ENCODE measurements around the gene SPDEF. TPM values are rescaled to one million over a fixed set of nuclear protein-coding genes. Genes with fewer than 3 reads are reported as not detected.

The SPDEF gene
- total RNA-seq, 6 experiments from 2014 or later: not detected

DNA sequence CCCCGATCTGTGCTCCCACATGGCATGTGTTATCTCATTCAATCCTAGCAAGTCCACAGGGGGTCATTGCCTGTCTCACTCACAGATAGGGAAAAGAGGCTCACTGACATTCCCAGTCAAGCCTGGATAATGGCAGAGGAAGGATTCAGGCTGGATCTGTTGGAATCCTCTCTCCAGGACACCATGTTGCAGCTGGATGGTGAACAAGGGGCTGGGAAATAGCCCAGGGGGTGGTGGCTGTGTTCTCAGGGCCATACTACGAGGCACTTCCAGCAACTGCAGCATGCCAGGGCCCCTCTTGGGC lies 5.0 kb upstream of the SPDEF start:
- TF ChIP-seq, protein P1, sequence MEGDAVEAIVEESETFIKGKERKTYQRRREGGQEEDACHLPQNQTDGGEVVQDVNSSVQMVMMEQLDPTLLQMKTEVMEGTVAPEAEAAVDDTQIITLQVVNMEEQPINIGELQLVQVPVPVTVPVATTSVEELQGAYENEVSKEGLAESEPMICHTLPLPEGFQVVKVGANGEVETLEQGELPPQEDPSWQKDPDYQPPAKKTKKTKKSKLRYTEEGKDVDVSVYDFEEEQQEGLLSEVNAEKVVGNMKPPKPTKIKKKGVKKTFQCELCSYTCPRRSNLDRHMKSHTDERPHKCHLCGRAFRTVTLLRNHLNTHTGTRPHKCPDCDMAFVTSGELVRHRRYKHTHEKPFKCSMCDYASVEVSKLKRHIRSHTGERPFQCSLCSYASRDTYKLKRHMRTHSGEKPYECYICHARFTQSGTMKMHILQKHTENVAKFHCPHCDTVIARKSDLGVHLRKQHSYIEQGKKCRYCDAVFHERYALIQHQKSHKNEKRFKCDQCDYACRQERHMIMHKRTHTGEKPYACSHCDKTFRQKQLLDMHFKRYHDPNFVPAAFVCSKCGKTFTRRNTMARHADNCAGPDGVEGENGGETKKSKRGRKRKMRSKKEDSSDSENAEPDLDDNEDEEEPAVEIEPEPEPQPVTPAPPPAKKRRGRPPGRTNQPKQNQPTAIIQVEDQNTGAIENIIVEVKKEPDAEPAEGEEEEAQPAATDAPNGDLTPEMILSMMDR (IDR thresholded peaks at IDR 0.05): no peak
- TF ChIP-seq POLR2A (IDR thresholded peaks at IDR 0.05): no peak

DNA sequence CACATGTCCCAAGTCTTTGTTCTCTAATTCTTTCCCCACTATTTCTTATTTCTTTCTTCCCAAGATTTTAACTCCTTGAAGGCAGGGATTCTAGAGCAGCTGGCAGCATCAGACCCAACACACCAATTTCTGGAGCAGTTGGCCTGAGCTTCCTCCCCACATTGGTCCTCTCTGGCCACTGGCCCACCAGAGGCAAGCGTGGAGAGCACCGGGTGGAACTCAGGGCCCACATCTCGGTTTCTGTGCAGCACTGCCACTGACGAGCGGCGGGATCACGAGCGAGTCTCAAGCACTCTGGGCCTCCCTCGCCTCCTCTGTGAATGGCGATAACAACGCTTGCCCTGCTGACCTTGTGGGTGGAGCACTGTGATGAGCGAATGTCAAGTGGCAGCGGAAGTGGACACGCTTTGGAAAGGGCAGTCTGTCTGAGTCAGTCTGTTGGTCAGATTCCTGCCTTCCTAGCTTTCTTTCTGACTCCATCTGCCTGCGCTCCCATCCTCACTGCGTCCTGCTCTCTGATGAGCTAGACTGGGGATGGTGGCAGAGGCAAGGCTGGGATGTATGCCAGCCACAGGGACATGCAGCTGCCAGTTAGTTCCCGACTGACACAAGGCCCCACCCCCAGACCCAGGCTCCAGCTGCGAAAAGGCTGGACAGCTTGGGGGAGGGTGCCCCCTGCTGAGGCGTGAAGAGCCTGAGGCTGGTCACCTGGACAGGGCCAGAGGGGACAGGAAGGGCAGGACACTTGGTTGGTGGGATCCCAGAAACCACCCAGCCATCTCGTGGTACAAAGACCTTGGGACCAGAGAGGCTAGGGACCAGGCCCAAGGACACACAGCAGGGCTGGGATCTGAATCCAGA lies 4.5 kb upstream of the SPDEF start:
- no peak for DNase-seq
- Histone ChIP-seq H3K27me3 (no peaks in the 10 kb centered on the region), H3K9me3 (no peaks in the 10 kb centered on the region), H3K4me1 (no peaks in the 10 kb centered on the region), H3K4me3 (no peak overlapping the region), H3K36me3 (no peaks in the 10 kb centered on the region), H3K27ac (no peak overlapping the region)
- ATAC-seq: peak in 1 of 4 donors; percentile 19
- WGBS (ENCODE audit: insufficient coverage, low coverage, low lambda C conversion rate, missing lambda C conversion rate): 32% methylated on average over 5 of the region's 20 CpGs
- TF ChIP-seq, protein P1 (IDR thresholded peaks at IDR 0.05): no peak
- TF ChIP-seq POLR2A (IDR thresholded peaks at IDR 0.05): no peak
- intact Hi-C loops (cut with DNase I): no loop called here

More for the DNA sequence above, 5.0 kb upstream of the SPDEF start:
- Histone ChIP-seq H3K4me1 (no peaks in the 10 kb centered on the region), H3K27me3 (no peaks in the 10 kb centered on the region), H3K27ac (no peak overlapping the region), H3K4me3 (no peak overlapping the region), H3K9me3 (no peaks in the 10 kb centered on the region), H3K36me3 (no peaks in the 10 kb centered on the region)
- WGBS (ENCODE audit: insufficient coverage, low coverage, low lambda C conversion rate, missing lambda C conversion rate): no CpG with 5 or more reads among the region's 2 CpGs
- DNase-seq: no peak
- no peak for ATAC-seq
- intact Hi-C loops (cut with DNase I): no loop called here

DNA sequence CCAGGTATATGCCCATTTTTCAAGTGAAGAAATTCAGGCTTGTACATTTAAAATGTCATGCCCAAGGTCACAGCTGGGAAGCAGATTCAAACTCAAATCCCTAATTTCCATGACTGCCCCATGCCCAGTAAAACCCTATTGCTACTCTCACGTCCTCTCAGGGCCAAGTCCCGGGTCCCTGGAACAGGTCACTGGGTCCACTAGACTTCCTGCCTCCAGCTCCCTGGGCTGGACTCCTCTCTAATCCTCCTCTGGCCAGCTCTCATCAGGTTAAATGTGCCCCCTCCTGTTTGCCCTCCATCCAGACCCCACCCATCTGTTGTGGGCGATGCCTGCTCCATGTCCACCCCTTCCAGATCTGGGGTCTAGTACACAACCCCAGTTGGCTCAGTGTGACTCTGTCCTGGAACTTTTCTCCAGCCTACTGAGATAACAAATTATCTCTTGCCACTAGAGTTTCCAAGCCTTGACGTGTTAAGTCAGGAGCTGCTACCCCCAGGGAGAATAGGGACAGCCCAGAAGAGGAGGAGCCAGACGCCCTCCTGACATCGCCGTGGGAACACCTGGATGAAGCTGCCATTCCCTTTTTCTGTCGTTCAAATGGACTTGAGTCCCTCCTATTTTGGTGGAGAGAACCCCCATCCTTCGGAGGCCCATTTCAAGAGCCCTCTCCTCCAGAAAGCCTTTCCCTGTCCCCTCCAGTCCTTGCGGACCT lies 3.7 kb upstream of the SPDEF start:
- Histone ChIP-seq H3K4me3 (no peak overlapping the region), H3K4me1 (no peaks in the 10 kb centered on the region), H3K9me3 (no peaks in the 10 kb centered on the region), H3K27me3 (no peaks in the 10 kb centered on the region), H3K27ac (no peak overlapping the region), H3K36me3 (no peaks in the 10 kb centered on the region)
- ATAC-seq (no peak), DNase-seq (no peak)
- WGBS (ENCODE audit: insufficient coverage, low coverage, low lambda C conversion rate, missing lambda C conversion rate): 70% methylated on average over 3 of the region's 10 CpGs
- TF ChIP-seq, protein P1 (IDR thresholded peaks at IDR 0.05): no peak
- TF ChIP-seq POLR2A (IDR thresholded peaks at IDR 0.05): no peak
- intact Hi-C loops (cut with DNase I): no loop called here

DNA sequence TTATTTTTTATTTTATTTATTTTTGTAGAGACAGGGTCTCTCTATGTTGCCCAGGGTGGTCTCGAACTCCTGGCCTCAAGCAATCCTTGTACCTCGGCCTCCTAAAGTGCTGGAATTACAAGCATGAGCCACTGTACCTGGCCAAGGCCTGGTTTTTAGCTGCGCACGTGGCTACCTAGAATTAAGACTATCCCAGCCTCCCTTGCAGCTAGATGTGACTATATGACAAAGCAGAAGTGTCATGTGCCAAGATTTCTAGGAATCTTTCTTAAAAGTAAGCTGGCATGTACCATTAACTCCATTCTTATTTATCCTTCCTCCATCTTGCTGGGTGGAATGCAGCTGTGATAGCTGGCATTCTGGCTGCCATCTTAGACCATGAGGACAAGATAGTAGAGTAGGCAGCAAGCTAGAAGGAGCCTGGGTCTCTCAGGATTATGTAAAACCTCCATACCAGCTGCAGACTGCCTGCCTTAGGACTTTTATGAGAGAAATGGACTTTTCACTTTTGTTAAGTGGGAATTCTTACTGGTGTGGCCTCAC lies 2.1 kb upstream of the SPDEF start:
- no peaks in the 10 kb centered on the region for H3K9me3 ChIP-seq
- no peaks in the 10 kb centered on the region for H3K27me3 ChIP-seq
- H3K4me3 ChIP-seq: no peak overlapping the region
- TF ChIP-seq POLR2A (IDR thresholded peaks at IDR 0.05): no peak
- TF ChIP-seq, protein P1 (IDR thresholded peaks at IDR 0.05): no peak
- no peaks in the 10 kb centered on the region for H3K4me1 ChIP-seq
- no peak for ATAC-seq
- 92% methylated on average over 4 of the region's 4 CpGs for WGBS (ENCODE audit: insufficient coverage, low coverage, low lambda C conversion rate, missing lambda C conversion rate)
- H3K27ac ChIP-seq: no peak overlapping the region
- intact Hi-C loops (cut with DNase I): no loop called here
- DNase-seq: no peak
- H3K36me3 ChIP-seq: no peaks in the 10 kb centered on the region
